A549 (cell line): ENCODE measurements around the gene ZNF816. TPM values are rescaled to one million over a fixed set of nuclear protein-coding genes. Genes with fewer than 3 reads are reported as not detected.
"Not testable (repeated sequence)": the region's sequence is repeated elsewhere in the genome, so short reads cannot be mapped to it uniquely, and the experiment has no call there.

Source experiments
- ATAC-seq, 2 experiments: fragments of 200-7000 bp in 1 of 2; fragments of >200 bp in 1 of 2; cut with Nextera tagmentation in 1 of 2; cut with Tn5 transposase in 1 of 2; 3 replicates each; pipeline versions ENCODE4 v1.8.0 to v1.9.1; 2018 to 2020; ENCODE audit warnings: mild to moderate bottlenecking in 1 of 2, moderate library complexity in 1 of 2
- CTCF ChIA-PET: fragments of 300-600 bp; sonication (Branson Sonifier 250); formaldehyde crosslinking; extraction: SDS; loops from one replicate; lab custom pipeline; 2021; ENCODE audit warnings: antibody characterized with exemption, inconsistent platforms; lab: Yijun Ruan, JAX
- POLR2A ChIA-PET: fragments of 350-600 bp; formaldehyde crosslinking; extraction: SDS; loops from one replicate; lab custom pipeline; 2021; ENCODE audit warnings: antibody characterized with exemption, inconsistent platforms; lab: Yijun Ruan, JAX
- DNase-seq, 2 experiments: peaks; one replicate each; pipeline versions ENCODE4 v3.0.0 to v3.0.0-alpha.2; 2011 to 2016; ENCODE audit warnings: low read depth in 1 of 2, low spot score in 1 of 2
- FAIRE-seq: peaks from 2 replicates; lab custom pipeline; 2011; peaks lifted over from hg19 to GRCh38; lab: Jason Lieb, UNC
- H3K27ac ChIP-seq, 2 experiments: fragments of >200 bp; sonication (Bioruptor Twin); formaldehyde crosslinking; 3 replicates each; pipeline ENCODE4 v1.5.1; 2016 to 2017
- H3K4me1 ChIP-seq: fragments of >200 bp; sonication (Bioruptor Twin); formaldehyde crosslinking; 3 replicates; pipeline ENCODE4 v1.6.1; 2016
- H3K4me2 ChIP-seq: fragments of >200 bp; sonication (Bioruptor Twin); formaldehyde crosslinking; 3 replicates; pipeline ENCODE4 v1.6.1; 2016
- H3K4me3 ChIP-seq: fragments of >200 bp; sonication (Bioruptor Twin); formaldehyde crosslinking; 3 replicates; pipeline ENCODE4 v1.5.1; 2016
- H3K9me3 ChIP-seq: fragments of >200 bp; sonication (Bioruptor Twin); formaldehyde crosslinking; 3 replicates; pipeline ENCODE4 v1.6.1; 2016
- CBX2 ChIP-seq: fragments of 200-600 bp; sonication (generic); IDR thresholded peaks from 2 replicates; pipeline ENCODE4 v1.6.1; 2016; ENCODE audit warnings: low read depth, mild to moderate bottlenecking, borderline replicate concordance
- CEBPB ChIP-seq, 2 experiments: fragments of >200 bp in 1 of 2; sonication (Bioruptor Twin) in 1 of 2; formaldehyde crosslinking in 1 of 2; IDR thresholded peaks; 2 replicates each; pipeline ENCODE4 v1.6.1; 2012 to 2016
- CTCF ChIP-seq: fragments of >200 bp; sonication (Bioruptor Twin); formaldehyde crosslinking; IDR thresholded peaks from 3 replicates; pipeline ENCODE4 v1.5.1; 2016
- EHMT2 ChIP-seq: fragments of 200-600 bp; sonication (generic); IDR thresholded peaks from 2 replicates; pipeline ENCODE4 v1.6.1; 2016; ENCODE audit warnings: antibody characterized with exemption, low read depth, mild to moderate bottlenecking, moderate library complexity
- FOSL2 ChIP-seq, 2 experiments: fragments of 450-650 bp in 1 of 2; fragments of >200 bp in 1 of 2; sonication (Bioruptor Twin) in 1 of 2; formaldehyde crosslinking; IDR thresholded peaks; 2 replicates each; pipeline versions ENCODE4 v1.5.0 to v1.6.1; 2016 to 2020; ENCODE audit warnings: mild to moderate bottlenecking in 1 of 2, moderate library complexity in 1 of 2
- GATA3 ChIP-seq: IDR thresholded peaks from 2 replicates; pipeline ENCODE4 v1.6.1; 2012; ENCODE audit warnings: borderline replicate concordance
- HOXA7 ChIP-seq: fragments of 250-450 bp; sonication (Bioruptor Pico); IDR thresholded peaks from 2 replicates; pipeline ENCODE4 v1.5.0; 2020; ENCODE audit warnings: mild to moderate bottlenecking, moderate library complexity
- HOXB5 ChIP-seq: fragments of 250-450 bp; sonication (Bioruptor Pico); IDR thresholded peaks from 2 replicates; pipeline ENCODE4 v1.5.0; 2020; ENCODE audit warnings: mild to moderate bottlenecking, moderate library complexity
- MAFK ChIP-seq: fragments of 450-650 bp; IDR thresholded peaks from 2 replicates; pipeline ENCODE4 v1.6.1; 2014; ENCODE audit not compliant: partially characterized antibody
- MAZ ChIP-seq: fragments of 150-350 bp; IDR thresholded peaks from 2 replicates; pipeline ENCODE4 v1.6.1; 2014; ENCODE audit warnings: antibody characterized with exemption, low read depth, low read length, borderline replicate concordance
- PHF8 ChIP-seq: fragments of 200-600 bp; sonication (generic); IDR thresholded peaks from 2 replicates; pipeline ENCODE4 v1.6.1; 2016; ENCODE audit warnings: low read depth, mild to moderate bottlenecking, antibody characterized with exemption, moderate library complexity, borderline replicate concordance
- POLR2A ChIP-seq: IDR thresholded peaks from 2 replicates; pipeline ENCODE4 v1.6.1; 2012; ENCODE audit warnings: mild to moderate bottlenecking, low read length
- POLR2AphosphoS2 ChIP-seq: conservative IDR thresholded peaks from 2 replicates; pipeline ENCODE4 v1.6.1; 2012; ENCODE audit warnings: low read length, improper control_type of control experiment, inconsistent platforms
- RAD21 ChIP-seq, 2 experiments: fragments of >200 bp in 1 of 2; sonication (Bioruptor Twin) in 1 of 2; formaldehyde crosslinking in 1 of 2; IDR thresholded peaks in 1 of 2; conservative IDR thresholded peaks in 1 of 2; 2 replicates in 1 of 2; 3 replicates in 1 of 2; pipeline ENCODE4 v1.6.1; 2012 to 2018; ENCODE audit warnings: inconsistent platforms in 1 of 2
- RARB ChIP-seq: fragments of 250-450 bp; sonication (Bioruptor Pico); IDR thresholded peaks from 2 replicates; pipeline ENCODE4 v1.8.0; 2021; ENCODE audit warnings: mild to moderate bottlenecking, moderate library complexity
- REST ChIP-seq: fragments of 200-600 bp; sonication (generic); IDR thresholded peaks from 2 replicates; pipeline ENCODE4 v1.6.1; 2016; ENCODE audit warnings: antibody characterized with exemption, mild to moderate bottlenecking, moderate library complexity
- SMC3 ChIP-seq: fragments of >200 bp; sonication (Bioruptor Twin); formaldehyde crosslinking; IDR thresholded peaks from 3 replicates; pipeline ENCODE4 v1.6.1; 2018; ENCODE audit warnings: inconsistent platforms
- ZSCAN20 ChIP-seq: fragments of 250-450 bp; sonication (Bioruptor Pico); IDR thresholded peaks from 2 replicates; pipeline ENCODE4 v1.8.0; 2022; ENCODE audit warnings: mild to moderate bottlenecking, moderate library complexity
- WGBS: methylation state at CpG from one replicate; pipeline ENCODE4 v1.1.6; 2017; ENCODE audit errors: missing lambda C conversion rate; 5-methylcytosine and 5-hydroxymethylcytosine counted together
- polyA plus RNA-seq, 4 experiments: library from polyadenylated mRNA; depleted of rRNA in 3 of 4; stranded (reverse); fragments of >200 nt; fragmentation: RNase III in 1 of 4; extraction: RNeasy Plus Mini Kit Qiagen cat#74134 plus additional on column Dnase treatment in 1 of 4; gene quantifications; 2 replicates in 3 of 4; 3 replicates in 1 of 4; pipeline ENCODE4 v1.2.3, GENCODE V29; 2011 to 2017

The ZNF816 gene
- polyA plus RNA-seq, 2 of the 4 experiments (the other 2 are of a cell fraction), result 0.05 to 0.09 TPM

- Histone ChIP-seq H3K27ac (no peak overlapping the region), H3K4me3 (no peak overlapping the region)
- POLR2A ChIA-PET, result no interaction called here
- no peak for FAIRE-seq
- TF ChIP-seq MAFK, result no peak
- TF ChIP-seq PHF8, result no peak
- no peak for TF ChIP-seq HOXA7
- no peak for TF ChIP-seq CBX2
- TF ChIP-seq, all 56 proteins: peak for 0
- 25% methylated on average over 24 of the region's 24 CpGs for WGBS
- DNase-seq (no peak), ATAC-seq (no peak)
- H3K4me2 ChIP-seq, result no peak overlapping the region
- CTCF ChIA-PET, result no interaction called here
- H3K4me1 ChIP-seq, result no peaks in the 10 kb centered on the region
- H3K9me3 ChIP-seq, result peaks cover 67% of the 10 kb centered on the region
Observed at GRCh38 chr19:52945652-52946321, 16.9 kb downstream of the ZNF816 start.

GRCh38 chr19:52944703-52945493 is 17.8 kb downstream of the ZNF816 start:
- H3K27ac ChIP-seq, H3K4me2 ChIP-seq, POLR2A ChIA-PET, H3K4me1 ChIP-seq, CTCF ChIA-PET, H3K4me3 ChIP-seq, DNase-seq, ATAC-seq: not testable (repeated sequence)
- peaks cover 68% of the 10 kb centered on the region for H3K9me3 ChIP-seq
- WGBS, result 38% methylated on average over 17 of the region's 17 CpGs
- FAIRE-seq, result peak; percentile 23

DNA sequence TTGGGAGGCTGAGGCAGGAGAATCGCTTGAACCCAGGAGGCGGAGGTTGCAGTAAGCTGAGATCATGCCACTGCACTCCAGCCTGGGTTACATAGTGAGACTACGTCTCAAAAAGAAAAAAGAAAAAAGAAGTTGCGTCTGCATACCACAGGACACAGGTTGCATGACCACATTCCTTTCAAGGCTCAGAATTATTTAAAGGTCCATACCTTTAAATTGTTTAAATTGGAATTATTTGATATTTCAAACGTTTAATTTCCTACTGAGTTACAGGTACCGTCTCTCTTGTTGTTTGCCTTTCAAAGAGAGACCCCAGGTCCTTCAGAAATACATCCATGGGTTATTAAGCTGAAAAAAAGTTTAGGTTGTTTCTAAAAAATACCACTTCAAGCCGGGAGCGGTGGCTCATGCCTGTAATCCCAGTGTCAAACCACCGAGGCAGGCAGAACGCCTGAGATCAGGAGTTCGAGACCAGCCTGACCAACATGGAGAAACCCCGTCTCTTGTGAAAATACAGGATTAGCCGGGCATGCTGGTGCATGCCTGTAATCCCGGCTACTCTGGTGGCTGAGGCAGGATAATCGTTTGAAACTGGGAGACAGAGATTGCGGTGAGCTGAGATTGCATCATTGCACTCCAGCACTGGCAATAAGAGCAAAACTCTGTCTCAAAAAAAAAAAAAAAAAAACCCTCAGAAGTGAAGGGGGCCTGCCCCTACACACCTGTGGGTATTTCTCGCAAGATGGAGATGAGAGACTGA is 18.6 kb downstream of the ZNF816 start:
- H3K4me3 ChIP-seq, result no peak overlapping the region
- POLR2A ChIA-PET, result no interaction called here
- H3K27ac ChIP-seq, result no peak overlapping the region
- DNase-seq (no peak), ATAC-seq (no peak), FAIRE-seq (no peak)
- H3K4me2 ChIP-seq, result no peak overlapping the region
- CTCF ChIA-PET, result interaction anchor here (1.2 kb wide), 1 partner anchor 11 kb away, joined by 3 read pairs; no protein-coding TSS in a partner anchor
- 47% methylated on average over 17 of the region's 17 CpGs for WGBS
- TF ChIP-seq FOSL2 (IDR thresholded peaks at IDR 0.05) (no peak), FOSL2 (CRISPR knock-in tag; IDR thresholded peaks at IDR 0.05) (no peak), REST (no peak), POLR2AphosphoS2 (no peak)
- H3K4me1 ChIP-seq, result no peaks in the 10 kb centered on the region
- peaks cover 63% of the 10 kb centered on the region for H3K9me3 ChIP-seq

- Histone ChIP-seq H3K4me2 (no peak overlapping the region), H3K27ac (no peak overlapping the region), H3K9me3 (peaks cover 58% of the 10 kb centered on the region), H3K4me1 (no peaks in the 10 kb centered on the region), H3K4me3 (no peak overlapping the region)
- CTCF ChIA-PET, result interaction anchor here (1.2 kb wide), 1 partner anchor 12 kb away, joined by 3 read pairs; no protein-coding TSS in a partner anchor
- DNase-seq, result no peak
- no peak for ATAC-seq
- WGBS, result 58% methylated on average over 29 of the region's 29 CpGs
- no peak for FAIRE-seq
- POLR2A ChIA-PET, result no interaction called here
- TF ChIP-seq CEBPB (IDR thresholded peaks at IDR 0.05) (no peak), FOSL2 (IDR thresholded peaks at IDR 0.05) (no peak), FOSL2 (CRISPR knock-in tag; IDR thresholded peaks at IDR 0.05) (no peak), ZSCAN20 (CRISPR knock-in tag) (no peak), HOXB5 (CRISPR knock-in tag) (no peak), CTCF (no peak), HOXA7 (no peak), RARB (CRISPR knock-in tag) (no peak), SMC3 (no peak), MAZ (no peak), RAD21 (conservative IDR thresholded peaks at IDR 0.05 in 1 of 2, IDR thresholded peaks at IDR 0.05 in 1 of 2) (no peak), EHMT2 (no peak), GATA3 (no peak), POLR2A (no peak)
Observed at GRCh38 chr19:52943134-52943883, 19.4 kb downstream of the ZNF816 start.
